ENCODE measurements around the gene CCDC126.
"Not testable (repeated sequence)": the region's sequence is repeated elsewhere in the genome, so short reads cannot be mapped to it uniquely, and the experiment has no call there.

CCDC126 gene

DNA sequence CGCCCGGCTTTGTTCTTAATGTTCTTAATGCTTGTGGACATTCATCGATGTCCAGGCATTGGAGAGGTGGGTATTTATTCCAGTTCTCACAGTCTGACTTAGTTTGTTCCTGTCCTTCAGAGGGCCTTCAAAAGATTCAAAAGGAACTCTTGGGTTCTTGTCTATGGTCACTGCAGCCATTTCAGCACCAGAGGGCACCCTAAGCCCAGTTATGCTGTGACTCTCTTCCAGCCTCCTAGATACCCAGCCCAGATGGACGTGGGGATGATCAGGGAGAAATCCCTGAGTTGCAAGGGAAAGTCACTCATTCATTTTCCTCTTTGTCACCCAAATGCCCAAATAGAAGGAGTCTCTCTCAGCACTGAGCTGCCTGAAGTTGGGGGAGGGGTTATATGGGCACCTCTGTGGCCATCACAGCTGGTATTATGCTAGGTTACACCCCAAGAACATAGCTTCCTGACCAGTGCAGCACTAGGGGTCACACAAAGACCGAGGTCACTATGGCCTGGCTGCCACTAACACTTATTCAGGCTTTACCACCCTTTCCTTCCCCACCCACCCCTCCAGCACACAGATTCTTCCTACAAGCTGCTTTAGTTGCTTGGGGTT is 26.5 kb upstream of the CCDC126 start:
- no peaks in the 10 kb centered on the region for H3K9me2 ChIP-seq (ENCODE audit: low read depth, low read length)

GRCh38 chr7:23581975-23582374 is 15.2 kb upstream of the CCDC126 start:
- not testable (repeated sequence) for H3K9ac ChIP-seq (ENCODE audit: low read length); H3K27me3 ChIP-seq (ENCODE audit: insufficient read depth, low read length); H3K27ac ChIP-seq (ENCODE audit: low read depth, low read length, poor library complexity, severe bottlenecking); H3F3A ChIP-seq (ENCODE audit: insufficient read depth, low read length); H3K9me2 ChIP-seq (ENCODE audit: low read depth, low read length); H3K9me3 ChIP-seq (ENCODE audit: low read length); H3K4me1 ChIP-seq (ENCODE audit: insufficient read depth, low read length, severe bottlenecking); H2AFZ ChIP-seq (ENCODE audit: low read length); H4K20me1 ChIP-seq (ENCODE audit: insufficient read depth, low read length); H3K36me3 ChIP-seq (ENCODE audit: insufficient read depth, low read length); H3K4me3 ChIP-seq (ENCODE audit: low read depth, low read length, poor library complexity, severe bottlenecking); H3K79me2 ChIP-seq (ENCODE audit: insufficient read depth, low read length); H3K4me2 ChIP-seq (ENCODE audit: low read length)

More for the DNA sequence above, 26.5 kb upstream of the CCDC126 start:
- TF ChIP-seq, protein P1, sequence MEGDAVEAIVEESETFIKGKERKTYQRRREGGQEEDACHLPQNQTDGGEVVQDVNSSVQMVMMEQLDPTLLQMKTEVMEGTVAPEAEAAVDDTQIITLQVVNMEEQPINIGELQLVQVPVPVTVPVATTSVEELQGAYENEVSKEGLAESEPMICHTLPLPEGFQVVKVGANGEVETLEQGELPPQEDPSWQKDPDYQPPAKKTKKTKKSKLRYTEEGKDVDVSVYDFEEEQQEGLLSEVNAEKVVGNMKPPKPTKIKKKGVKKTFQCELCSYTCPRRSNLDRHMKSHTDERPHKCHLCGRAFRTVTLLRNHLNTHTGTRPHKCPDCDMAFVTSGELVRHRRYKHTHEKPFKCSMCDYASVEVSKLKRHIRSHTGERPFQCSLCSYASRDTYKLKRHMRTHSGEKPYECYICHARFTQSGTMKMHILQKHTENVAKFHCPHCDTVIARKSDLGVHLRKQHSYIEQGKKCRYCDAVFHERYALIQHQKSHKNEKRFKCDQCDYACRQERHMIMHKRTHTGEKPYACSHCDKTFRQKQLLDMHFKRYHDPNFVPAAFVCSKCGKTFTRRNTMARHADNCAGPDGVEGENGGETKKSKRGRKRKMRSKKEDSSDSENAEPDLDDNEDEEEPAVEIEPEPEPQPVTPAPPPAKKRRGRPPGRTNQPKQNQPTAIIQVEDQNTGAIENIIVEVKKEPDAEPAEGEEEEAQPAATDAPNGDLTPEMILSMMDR (IDR thresholded peaks at IDR 0.05; ENCODE audit: low read length) = peak; percentile 99
- TF ChIP-seq EZH2 (IDR thresholded peaks at IDR 0.05; ENCODE audit: borderline replicate concordance, low read length) = no peak
- no peaks in the 10 kb centered on the region for H3F3A ChIP-seq (ENCODE audit: insufficient read depth, low read length)
- no peaks in the 10 kb centered on the region for H3K79me2 ChIP-seq (ENCODE audit: insufficient read depth, low read length)
- H2AFZ ChIP-seq (ENCODE audit: low read length) = no peak overlapping the region
- no peaks in the 10 kb centered on the region for H3K36me3 ChIP-seq (ENCODE audit: insufficient read depth, low read length)
- no peaks in the 10 kb centered on the region for H3K9me3 ChIP-seq (ENCODE audit: low read length)
- no peaks in the 10 kb centered on the region for H4K20me1 ChIP-seq (ENCODE audit: insufficient read depth, low read length)
- H3K9ac ChIP-seq (ENCODE audit: low read length) = no peak overlapping the region
- H3K4me2 ChIP-seq (ENCODE audit: low read length) = no peak overlapping the region
- no peaks in the 10 kb centered on the region for H3K27me3 ChIP-seq (ENCODE audit: insufficient read depth, low read length)
- no peaks in the 10 kb centered on the region for H3K4me1 ChIP-seq (ENCODE audit: insufficient read depth, low read length, severe bottlenecking)
- H3K4me3 ChIP-seq (ENCODE audit: low read depth, low read length, poor library complexity, severe bottlenecking) = no peak overlapping the region
- H3K27ac ChIP-seq (ENCODE audit: low read depth, low read length, poor library complexity, severe bottlenecking) = no peak overlapping the region

DNA sequence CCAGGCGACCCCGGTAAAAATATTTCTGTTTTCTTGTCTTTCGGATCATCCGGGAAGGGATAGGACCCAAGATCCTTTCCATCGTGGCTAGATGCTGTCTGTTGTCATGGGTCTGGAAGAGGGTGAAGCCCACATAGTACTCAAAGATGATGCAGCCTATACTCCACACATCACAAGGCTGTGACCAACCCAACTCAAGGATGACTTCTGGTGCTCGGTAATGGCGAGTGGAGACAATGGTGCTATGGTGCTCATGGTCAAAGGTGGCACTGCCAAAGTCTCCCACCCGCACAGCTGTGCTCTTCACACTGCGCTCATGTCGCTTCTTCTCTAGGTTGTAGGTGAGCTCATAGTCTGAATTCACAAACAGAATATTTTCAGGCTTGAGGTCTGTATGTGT is 11.9 kb upstream of the CCDC126 start:
- not testable (repeated sequence) for H3K4me1 ChIP-seq (ENCODE audit: insufficient read depth, low read length, severe bottlenecking); H4K20me1 ChIP-seq (ENCODE audit: insufficient read depth, low read length); H3F3A ChIP-seq (ENCODE audit: insufficient read depth, low read length); H3K79me2 ChIP-seq (ENCODE audit: insufficient read depth, low read length); H3K9me3 ChIP-seq (ENCODE audit: low read length); H3K4me3 ChIP-seq (ENCODE audit: low read depth, low read length, poor library complexity, severe bottlenecking); H3K4me2 ChIP-seq (ENCODE audit: low read length); H3K9me2 ChIP-seq (ENCODE audit: low read depth, low read length); H3K36me3 ChIP-seq (ENCODE audit: insufficient read depth, low read length); H3K9ac ChIP-seq (ENCODE audit: low read length); H3K27me3 ChIP-seq (ENCODE audit: insufficient read depth, low read length); H3K27ac ChIP-seq (ENCODE audit: low read depth, low read length, poor library complexity, severe bottlenecking); H2AFZ ChIP-seq (ENCODE audit: low read length)

GRCh38 chr7:23586159-23586558 is 11.0 kb upstream of the CCDC126 start:
- no peaks in the 10 kb centered on the region for H3K9me3 ChIP-seq (ENCODE audit: low read length)
- H3K79me2 ChIP-seq (ENCODE audit: insufficient read depth, low read length) = no peaks in the 10 kb centered on the region
- H3K9ac ChIP-seq (ENCODE audit: low read length) = no peak overlapping the region
- no peaks in the 10 kb centered on the region for H3K9me2 ChIP-seq (ENCODE audit: low read depth, low read length)
- H3K4me1 ChIP-seq (ENCODE audit: insufficient read depth, low read length, severe bottlenecking) = no peaks in the 10 kb centered on the region
- no peak overlapping the region for H3K4me3 ChIP-seq (ENCODE audit: low read depth, low read length, poor library complexity, severe bottlenecking)
- no peaks in the 10 kb centered on the region for H3K36me3 ChIP-seq (ENCODE audit: insufficient read depth, low read length)
- H3K27me3 ChIP-seq (ENCODE audit: insufficient read depth, low read length) = no peaks in the 10 kb centered on the region
- no peak overlapping the region for H2AFZ ChIP-seq (ENCODE audit: low read length)
- H3K27ac ChIP-seq (ENCODE audit: low read depth, low read length, poor library complexity, severe bottlenecking) = no peak overlapping the region
- H3F3A ChIP-seq (ENCODE audit: insufficient read depth, low read length) = no peaks in the 10 kb centered on the region
- no peaks in the 10 kb centered on the region for H4K20me1 ChIP-seq (ENCODE audit: insufficient read depth, low read length)
- no peak overlapping the region for H3K4me2 ChIP-seq (ENCODE audit: low read length)
- TF ChIP-seq, protein P1 (IDR thresholded peaks at IDR 0.05; ENCODE audit: low read length) = no peak
- no peak for TF ChIP-seq EZH2 (IDR thresholded peaks at IDR 0.05; ENCODE audit: borderline replicate concordance, low read length)
